ENCODE results near the gene NELFCD.
A peak's percentile ranks its signal among the peaks of the same experiment; 100 is the strongest.
"Not testable (repeated sequence)": the region's sequence is repeated elsewhere in the genome, so short reads cannot be mapped to it uniquely, and the experiment has no call there.

The NELFCD gene

GRCh38 chr20:58980711-58981627 is at the start of gene NELFCD:
Gene NELFCD, plus strand, starts transcription at chr20:58981256. Its CDS starts 54 bp downstream, at chr20:58981310.
- DNase-seq = peak; percentile 38

- no peak for DNase-seq
Observed at GRCh38 chr20:58932170-58932569, 48.9 kb upstream of the NELFCD start.

GRCh38 chr20:58938078-58938477 is 43.0 kb upstream of the NELFCD start:
- no peak for DNase-seq

- DNase-seq = no peak
Observed at GRCh38 chr20:58938541-58938940, 42.5 kb upstream of the NELFCD start.

- DNase-seq = no peak
Observed at GRCh38 chr20:58941471-58941870, 39.6 kb upstream of the NELFCD start.

GRCh38 chr20:58942549-58942948 is 38.5 kb upstream of the NELFCD start:
- DNase-seq = no peak

GRCh38 chr20:58944610-58945009 is 36.4 kb upstream of the NELFCD start:
- no peak for DNase-seq

- no peak for DNase-seq
Observed at GRCh38 chr20:58945965-58946631, 35.0 kb upstream of the NELFCD start.

GRCh38 chr20:58947797-58948388 is 33.2 kb upstream of the NELFCD start:
- DNase-seq = not testable (repeated sequence)

GRCh38 chr20:58950603-58951002 is 30.5 kb upstream of the NELFCD start:
- no peak for DNase-seq

GRCh38 chr20:58953050-58953449 is 28.0 kb upstream of the NELFCD start:
- DNase-seq = no peak

- DNase-seq = no peak
Observed at GRCh38 chr20:58956078-58956477, 25.0 kb upstream of the NELFCD start.

- no peak for DNase-seq
Observed at GRCh38 chr20:58959652-58960051, 21.4 kb upstream of the NELFCD start.

- DNase-seq = no peak
Observed at GRCh38 chr20:58963060-58963584, 17.9 kb upstream of the NELFCD start.

GRCh38 chr20:58963922-58964321 is 17.1 kb upstream of the NELFCD start:
- not testable (repeated sequence) for DNase-seq

GRCh38 chr20:58965270-58966064 is 15.6 kb upstream of the NELFCD start:
- no peak for DNase-seq

GRCh38 chr20:58967652-58968429 is 13.2 kb upstream of the NELFCD start:
- no peak for DNase-seq

- DNase-seq = no peak
Observed at GRCh38 chr20:58969439-58969838, 11.6 kb upstream of the NELFCD start.

GRCh38 chr20:58970146-58970545 is 10.9 kb upstream of the NELFCD start:
- DNase-seq = no peak

GRCh38 chr20:58971429-58971828 is 9.6 kb upstream of the NELFCD start:
- DNase-seq = no peak

- no peak for DNase-seq
Observed at GRCh38 chr20:58973179-58973578, 7.9 kb upstream of the NELFCD start.

- no peak for DNase-seq
Observed at GRCh38 chr20:58973866-58974265, 7.2 kb upstream of the NELFCD start.

All from NCI-H1048 (cell line).